Globus pallidus (tissue), 1 donor: Measurements from ENCODE around the gene ANKRD10.

ENCODE experiments used
- DNase-seq: peaks from one replicate; pipeline ENCODE4 v3.0.0-alpha.2; 2015; ENCODE audit warnings: low spot score

ANKRD10 gene

GRCh38 chr13:110914331-110915056 lies 375 bp downstream of the ANKRD10 start:
- peak; percentile 73 for DNase-seq

GRCh38 chr13:110914081-110914330 lies 863 bp downstream of the ANKRD10 start:
- DNase-seq: no peak

GRCh38 chr13:110913322-110914080 lies 1.4 kb downstream of the ANKRD10 start:
- DNase-seq: no peak

GRCh38 chr13:110912651-110913051 lies 2.2 kb downstream of the ANKRD10 start:
- no peak for DNase-seq

GRCh38 chr13:110911880-110912279 lies 3.0 kb downstream of the ANKRD10 start:
- no peak for DNase-seq

- DNase-seq: no peak
These were observed 4.6 kb downstream of the ANKRD10 start for GRCh38 chr13:110910013-110910890.

GRCh38 chr13:110907951-110908898 lies 6.6 kb downstream of the ANKRD10 start:
- no peak for DNase-seq

GRCh38 chr13:110907301-110907700 lies 7.6 kb downstream of the ANKRD10 start:
- no peak for DNase-seq

- no peak for DNase-seq
These were observed 10.1 kb downstream of the ANKRD10 start for GRCh38 chr13:110904748-110905147.

- DNase-seq: no peak
These were observed 12.5 kb downstream of the ANKRD10 start for GRCh38 chr13:110902370-110902769.

GRCh38 chr13:110897521-110897920 lies 17.3 kb downstream of the ANKRD10 start:
- no peak for DNase-seq

GRCh38 chr13:110897014-110897413 lies 17.9 kb downstream of the ANKRD10 start:
- DNase-seq: no peak

GRCh38 chr13:110894086-110894485 lies 20.8 kb downstream of the ANKRD10 start:
- DNase-seq: no peak

- no peak for DNase-seq
These were observed 21.3 kb downstream of the ANKRD10 start for GRCh38 chr13:110893571-110893970.

- DNase-seq: no peak
These were observed 24.3 kb downstream of the ANKRD10 start for GRCh38 chr13:110890279-110891165.

GRCh38 chr13:110888390-110888789 lies 26.5 kb downstream of the ANKRD10 start:
- DNase-seq: no peak

- DNase-seq: peak; percentile 93
These were observed 27.1 kb downstream of the ANKRD10 start for GRCh38 chr13:110887597-110888333.

- DNase-seq: no peak
These were observed 27.8 kb downstream of the ANKRD10 start for GRCh38 chr13:110886870-110887596.
